HL-60/S4 (cell line): ENCODE results near the gene DAB2IP.

Experiments used
- in situ Hi-C: fragments of 300-500 bp; cut with MboI; formaldehyde crosslinking; loops from 2 replicates; pipeline ENCODE4 v1.14.3; 2022; ENCODE audit warnings: low sequenced_read_pairs

Gene DAB2IP

GRCh38 chr9:121755581-121755980 is 104.1 kb downstream of the DAB2IP start:
- in situ Hi-C loops: no loop called here

- in situ Hi-C loops: no loop called here
Measured at GRCh38 chr9:121756474-121757280, 105.2 kb downstream of the DAB2IP start.

- in situ Hi-C loops: no loop called here
Measured at GRCh38 chr9:121757281-121757585, 105.8 kb downstream of the DAB2IP start.

- in situ Hi-C loops: no loop called here
Measured at GRCh38 chr9:121758693-121759092, 107.3 kb downstream of the DAB2IP start.

GRCh38 chr9:121759996-121760395 is 108.6 kb downstream of the DAB2IP start:
- in situ Hi-C loops: no loop called here

GRCh38 chr9:121760571-121760970 is 109.1 kb downstream of the DAB2IP start:
- in situ Hi-C loops: no loop called here

GRCh38 chr9:121763131-121763530 is 111.7 kb downstream of the DAB2IP start:
- in situ Hi-C loops: no loop called here

- in situ Hi-C loops: no loop called here
Measured at GRCh38 chr9:121763561-121764370, 112.3 kb downstream of the DAB2IP start.

- in situ Hi-C loops: no loop called here
Measured at GRCh38 chr9:121764371-121764730, 112.9 kb downstream of the DAB2IP start.

GRCh38 chr9:121765021-121765950 is 113.9 kb downstream of the DAB2IP start:
- in situ Hi-C loops: no loop called here

GRCh38 chr9:121766081-121766683 is 114.7 kb downstream of the DAB2IP start:
- in situ Hi-C loops: no loop called here

- in situ Hi-C loops: no loop called here
Measured at GRCh38 chr9:121767171-121767769, 115.8 kb downstream of the DAB2IP start.

GRCh38 chr9:121768416-121769015 is 117.1 kb downstream of the DAB2IP start:
- in situ Hi-C loops: no loop called here

GRCh38 chr9:121769939-121770338 is 118.5 kb downstream of the DAB2IP start:
- in situ Hi-C loops: no loop called here

- in situ Hi-C loops: no loop called here
Measured at GRCh38 chr9:121770415-121771273, 119.2 kb downstream of the DAB2IP start.

GRCh38 chr9:121771418-121771817 is 120.0 kb downstream of the DAB2IP start:
- in situ Hi-C loops: no loop called here

GRCh38 chr9:121771851-121772599 is 120.6 kb downstream of the DAB2IP start:
- in situ Hi-C loops: no loop called here

GRCh38 chr9:121772600-121773285 is 121.3 kb downstream of the DAB2IP start:
- in situ Hi-C loops: no loop called here
